Measurements from ENCODE around the gene BCAT1.
"Not testable (repeated sequence)": the region's sequence is repeated elsewhere in the genome, so short reads cannot be mapped to it uniquely, and the experiment has no call there.

The BCAT1 gene

GRCh38 chr12:24860546-24860945 lies 88.4 kb downstream of the BCAT1 start:
- H3K4me3 ChIP-seq (replicated peaks; ENCODE audit: low read depth, low read length): no peak overlapping the region
- DNase-seq (ENCODE audit: extremely low read depth, low read depth): no peak
- no peak for TF ChIP-seq CTCF (IDR thresholded peaks at IDR 0.05; ENCODE audit: low read depth, low read length, missing control alignments)

GRCh38 chr12:24856541-24856940 lies 92.4 kb downstream of the BCAT1 start:
- no peak for DNase-seq (ENCODE audit: extremely low read depth, low read depth)
- no peak overlapping the region for H3K4me3 ChIP-seq (replicated peaks; ENCODE audit: low read depth, low read length)
- TF ChIP-seq CTCF (IDR thresholded peaks at IDR 0.05; ENCODE audit: low read depth, low read length, missing control alignments): no peak

GRCh38 chr12:24854908-24855307 lies 94.0 kb downstream of the BCAT1 start:
- H3K4me3 ChIP-seq (replicated peaks; ENCODE audit: low read depth, low read length): no peak overlapping the region
- no peak for TF ChIP-seq CTCF (IDR thresholded peaks at IDR 0.05; ENCODE audit: low read depth, low read length, missing control alignments)
- no peak for DNase-seq (ENCODE audit: extremely low read depth, low read depth)

GRCh38 chr12:24854017-24854416 lies 94.9 kb downstream of the BCAT1 start:
- H3K4me3 ChIP-seq (replicated peaks; ENCODE audit: low read depth, low read length): no peak overlapping the region

GRCh38 chr12:24853588-24853987 lies 95.3 kb downstream of the BCAT1 start:
- TF ChIP-seq CTCF (IDR thresholded peaks at IDR 0.05; ENCODE audit: low read depth, low read length, missing control alignments): no peak
- H3K4me3 ChIP-seq (replicated peaks; ENCODE audit: low read depth, low read length): no peak overlapping the region
- no peak for DNase-seq (ENCODE audit: extremely low read depth, low read depth)

More at GRCh38 chr12:24854017-24854416, 94.9 kb downstream of the BCAT1 start:
- DNase-seq (ENCODE audit: extremely low read depth, low read depth): no peak
- no peak for TF ChIP-seq CTCF (IDR thresholded peaks at IDR 0.05; ENCODE audit: low read depth, low read length, missing control alignments)

- DNase-seq (ENCODE audit: extremely low read depth, low read depth): no peak
- H3K4me3 ChIP-seq (replicated peaks; ENCODE audit: low read depth, low read length): no peak overlapping the region
- no peak for TF ChIP-seq CTCF (IDR thresholded peaks at IDR 0.05; ENCODE audit: low read depth, low read length, missing control alignments)
These were observed 95.8 kb downstream of the BCAT1 start for GRCh38 chr12:24853094-24853493.

- TF ChIP-seq CTCF (IDR thresholded peaks at IDR 0.05; ENCODE audit: low read depth, low read length, missing control alignments): peak; percentile 10
- no peak for DNase-seq (ENCODE audit: extremely low read depth, low read depth)
- no peak overlapping the region for H3K4me3 ChIP-seq (replicated peaks; ENCODE audit: low read depth, low read length)
These were observed 96.5 kb downstream of the BCAT1 start for GRCh38 chr12:24852420-24852819.

GRCh38 chr12:24851883-24852282 lies 97.0 kb downstream of the BCAT1 start:
- not testable (repeated sequence) for H3K4me3 ChIP-seq (replicated peaks; ENCODE audit: low read depth, low read length); DNase-seq (ENCODE audit: extremely low read depth, low read depth)
